ENCODE results near the gene CMYA5. TPM values are rescaled to one million over a fixed set of nuclear protein-coding genes. Genes with fewer than 3 reads are reported as not detected.

Gene CMYA5
- total and polyA plus RNA-seq, 2 of the 4 experiments (the other 2 are of a cell fraction), result 0.39 to 0.90 TPM

- Histone ChIP-seq H4K91ac (ENCODE audit: insufficient read depth, low read depth, low read length) (no peak overlapping the region), H3K14ac (replicated peaks; ENCODE audit: low read depth, low read length) (no peak overlapping the region), H3K9me1 (ENCODE audit: insufficient read depth, low read length) (0 out of 2 replicates have a peak, but pooled peaks cover 2% of the 10 kb centered on the region), H3K36me3 (ENCODE audit: control insufficient read depth, insufficient read depth, low read length) (no peaks in the 10 kb centered on the region), H2BK15ac (ENCODE audit: low read depth, low read length) (no peak overlapping the region), H3K4me1 (ENCODE audit: control insufficient read depth, insufficient read depth, low read length) (peaks cover 5% of the 10 kb centered on the region; the same call in 1 of the 2 replicates), H3K18ac (ENCODE audit: low read depth, low read length) (no peak overlapping the region), H3K27me3 (ENCODE audit: control insufficient read depth, insufficient read depth, low read length) (peaks cover 3% of the 10 kb centered on the region; the same call in 1 of the 2 replicates), H2AFZ (replicated peaks; ENCODE audit: low read length, poor library complexity) (no peak overlapping the region), H3K9ac (ENCODE audit: low read depth, low read length) (no peak overlapping the region), H3K9me3 (ENCODE audit: control insufficient read depth, insufficient read depth, low read length) (no peaks in the 10 kb centered on the region), H3K27ac (ENCODE audit: insufficient read depth, low read length) (no peak overlapping the region), H2BK5ac (ENCODE audit: low read depth, low read length, poor library complexity, severe bottlenecking) (no peak overlapping the region), H3K79me1 (ENCODE audit: low read depth in 1 of 2, low read length in 2 of 2) (no peaks in the 10 kb centered on the region), H2BK20ac (ENCODE audit: low read depth, low read length) (no peak overlapping the region), H3K56ac (ENCODE audit: extremely low read depth, insufficient read depth, low read length) (no peak overlapping the region), H3K4me3 (ENCODE audit: insufficient read depth, low read depth, low read length) (no peak overlapping the region), H2AK5ac (ENCODE audit: low read depth, low read length) (no peak overlapping the region), H3K4ac (ENCODE audit: low read depth, low read length) (no peak overlapping the region), H3K23ac (ENCODE audit: low read depth, low read length) (no peak overlapping the region), H3K4me2 (ENCODE audit: low read depth, low read length) (no peak overlapping the region), H2BK120ac (ENCODE audit: low read depth, low read length) (no peak overlapping the region), H4K5ac (ENCODE audit: low read depth, low read length) (no peak overlapping the region), H2AK9ac (replicated peaks; ENCODE audit: low read depth, low read length, poor library complexity) (no peak overlapping the region), H4K20me1 (ENCODE audit: insufficient read depth, low read length) (peaks cover 3% of the 10 kb centered on the region; the same call in 1 of the 2 replicates), H4K8ac (ENCODE audit: low read depth in 2 of 2, low read length in 2 of 2) (no peak overlapping the region)
- in situ Hi-C loops (cut with MboI; ENCODE audit: low sequenced_read_pairs), result no loop called here
- ATAC-seq (ENCODE audit: low read depth), result no peak
- CTCF ChIA-PET, result no interaction called here
- intact Hi-C loops (cut with micrococcal nuclease), result no loop called here
- no peak for DNase-seq
- POLR2A ChIA-PET (ENCODE audit: unreplicated experiment), result no interaction called here
- BruUV-seq (replicated peaks), result no TSS peak
- dilution Hi-C loops (cut with HindIII; ENCODE audit: low sequenced_read_pairs, unreplicated experiment), result no loop called here
- 79% methylated on average over 8 of the region's 12 CpGs; no CpG with 5 or more reads in 1 of the 2 experiments for WGBS, 2 experiments (ENCODE audit: extremely low coverage in 2 of 2, insufficient read length in 1 of 2)
- TF ChIP-seq RCOR1 (IDR thresholded peaks at IDR 0.05; ENCODE audit: insufficient replicate concordance, low read length) (no peak), SMC3 (IDR thresholded peaks at IDR 0.05; ENCODE audit: low read depth, low read length) (no peak), CHD1 (IDR thresholded peaks at IDR 0.05; ENCODE audit: low read depth, low read length) (no peak), FOS (IDR thresholded peaks at IDR 0.05; ENCODE audit: low read depth, low read length) (no peak), CEBPB (IDR thresholded peaks at IDR 0.05; ENCODE audit: low read depth, low read length) (no peak), CTCF (conservative IDR thresholded peaks at IDR 0.05; ENCODE audit: low read depth, low read length) (no peak), MAFK (IDR thresholded peaks at IDR 0.05; ENCODE audit: low read depth, low read length) (no peak), NFE2L2 (IDR thresholded peaks at IDR 0.05; ENCODE audit: low read depth, low read length) (no peak), MXI1 (IDR thresholded peaks at IDR 0.05; ENCODE audit: borderline replicate concordance, low read depth, low read length) (no peak), USF2 (IDR thresholded peaks at IDR 0.05; ENCODE audit: low read depth, low read length) (no peak), RAD21 (IDR thresholded peaks at IDR 0.05; ENCODE audit: low read length) (no peak), POLR2A (IDR thresholded peaks at IDR 0.05; ENCODE audit: low read depth, low read length) (no peak), RFX5 (IDR thresholded peaks at IDR 0.05; ENCODE audit: low read depth, low read length) (no peak), MAZ (IDR thresholded peaks at IDR 0.05; ENCODE audit: borderline replicate concordance, low read depth, low read length) (no peak), BHLHE40 (IDR thresholded peaks at IDR 0.05; ENCODE audit: low read depth, low read length) (no peak)
These were observed 152.6 kb downstream of the CMYA5 start for GRCh38 chr5:79842006-79842881.
